ENCODE measurements around the gene SPTBN1. TPM values are rescaled to one million over a fixed set of nuclear protein-coding genes. Genes with fewer than 3 reads are reported as not detected.

SPTBN1 gene
- total RNA-seq, 4 donors from 2014 or later: 171 to 293 (median 247) TPM

- H3K9me3 ChIP-seq: no peaks in the 10 kb centered on the region
- H3K27ac ChIP-seq: peak overlapping the region; percentile 79 to 97 (median 87)
- TF ChIP-seq CTCF (IDR thresholded peaks at IDR 0.05): no peak
- TF ChIP-seq POLR2A (IDR thresholded peaks at IDR 0.05): no peak
- no peak for DNase-seq
- H3K27me3 ChIP-seq: no peaks in the 10 kb centered on the region
- H3K4me3 ChIP-seq: no peak overlapping the region
- H3K4me1 ChIP-seq: peaks cover 4 to 93% (median 46%) of the 10 kb centered on the region in 4 donors
- no peaks in the 10 kb centered on the region for H3K36me3 ChIP-seq
Measured at GRCh38 chr2:54574860-54575247, 118.7 kb downstream of the SPTBN1 start.

GRCh38 chr2:54575379-54575888 lies 119.3 kb downstream of the SPTBN1 start:
- Histone ChIP-seq H3K4me1 (peaks cover 4 to 93% (median 46%) of the 10 kb centered on the region in 4 donors), H3K9me3 (no peaks in the 10 kb centered on the region), H3K36me3 (no peaks in the 10 kb centered on the region), H3K4me3 (no peak overlapping the region), H3K27me3 (no peaks in the 10 kb centered on the region), H3K27ac (peak overlapping the region; percentile 79 to 97 (median 87))
- no peak for TF ChIP-seq POLR2A (IDR thresholded peaks at IDR 0.05)
- no peak for TF ChIP-seq CTCF (IDR thresholded peaks at IDR 0.05)
- DNase-seq: no peak

GRCh38 chr2:54577035-54577434 lies 120.9 kb downstream of the SPTBN1 start:
- no peak overlapping the region for H3K4me3 ChIP-seq

GRCh38 chr2:54577944-54578647 lies 122.0 kb downstream of the SPTBN1 start:
- TF ChIP-seq CTCF (IDR thresholded peaks at IDR 0.05) (no peak), POLR2A (IDR thresholded peaks at IDR 0.05) (no peak)
- Histone ChIP-seq H3K9me3 (no peaks in the 10 kb centered on the region), H3K4me1 (peaks cover 0 to 93% (median 40%) of the 10 kb centered on the region in 4 donors), H3K27me3 (no peaks in the 10 kb centered on the region), H3K27ac (peak overlapping the region; percentile 65 to 79 (median 74)), H3K36me3 (no peaks in the 10 kb centered on the region), H3K4me3 (no peak overlapping the region)
- DNase-seq: no peak

More at GRCh38 chr2:54577035-54577434, 120.9 kb downstream of the SPTBN1 start:
- H3K36me3 ChIP-seq: no peaks in the 10 kb centered on the region
- DNase-seq: peak in 1 of 3 donors; percentile 71
- H3K9me3 ChIP-seq: no peaks in the 10 kb centered on the region
- TF ChIP-seq CTCF (IDR thresholded peaks at IDR 0.05) (no peak), POLR2A (IDR thresholded peaks at IDR 0.05) (no peak)
- peak overlapping the region in 3 of 4 donors; percentile 39 to 79 (median 79) for H3K27ac ChIP-seq
- peaks cover 0 to 93% (median 47%) of the 10 kb centered on the region in 4 donors for H3K4me1 ChIP-seq
- no peaks in the 10 kb centered on the region for H3K27me3 ChIP-seq

- TF ChIP-seq POLR2A (IDR thresholded peaks at IDR 0.05): no peak
- no peak for TF ChIP-seq CTCF (IDR thresholded peaks at IDR 0.05)
- H3K36me3 ChIP-seq: no peaks in the 10 kb centered on the region
- DNase-seq: no peak
- peaks cover 0 to 93% (median 34%) of the 10 kb centered on the region in 4 donors for H3K4me1 ChIP-seq
- no peak overlapping the region for H3K4me3 ChIP-seq
- no peaks in the 10 kb centered on the region for H3K27me3 ChIP-seq
- H3K27ac ChIP-seq: peak overlapping the region; percentile 65 to 79 (median 74)
- no peaks in the 10 kb centered on the region for H3K9me3 ChIP-seq
Measured at GRCh38 chr2:54578648-54579045, 122.5 kb downstream of the SPTBN1 start.
